ENCODE data around the gene CROCC2. TPM values are rescaled to one million over a fixed set of nuclear protein-coding genes. Genes with fewer than 3 reads are reported as not detected.
A peak's percentile ranks its signal among the peaks of the same experiment; 100 is the strongest.

CROCC2 gene
- total RNA-seq, 4 donors from 2014 or later = 0.79 to 2.6 (median 1.8) TPM; not detected in 1

DNA sequence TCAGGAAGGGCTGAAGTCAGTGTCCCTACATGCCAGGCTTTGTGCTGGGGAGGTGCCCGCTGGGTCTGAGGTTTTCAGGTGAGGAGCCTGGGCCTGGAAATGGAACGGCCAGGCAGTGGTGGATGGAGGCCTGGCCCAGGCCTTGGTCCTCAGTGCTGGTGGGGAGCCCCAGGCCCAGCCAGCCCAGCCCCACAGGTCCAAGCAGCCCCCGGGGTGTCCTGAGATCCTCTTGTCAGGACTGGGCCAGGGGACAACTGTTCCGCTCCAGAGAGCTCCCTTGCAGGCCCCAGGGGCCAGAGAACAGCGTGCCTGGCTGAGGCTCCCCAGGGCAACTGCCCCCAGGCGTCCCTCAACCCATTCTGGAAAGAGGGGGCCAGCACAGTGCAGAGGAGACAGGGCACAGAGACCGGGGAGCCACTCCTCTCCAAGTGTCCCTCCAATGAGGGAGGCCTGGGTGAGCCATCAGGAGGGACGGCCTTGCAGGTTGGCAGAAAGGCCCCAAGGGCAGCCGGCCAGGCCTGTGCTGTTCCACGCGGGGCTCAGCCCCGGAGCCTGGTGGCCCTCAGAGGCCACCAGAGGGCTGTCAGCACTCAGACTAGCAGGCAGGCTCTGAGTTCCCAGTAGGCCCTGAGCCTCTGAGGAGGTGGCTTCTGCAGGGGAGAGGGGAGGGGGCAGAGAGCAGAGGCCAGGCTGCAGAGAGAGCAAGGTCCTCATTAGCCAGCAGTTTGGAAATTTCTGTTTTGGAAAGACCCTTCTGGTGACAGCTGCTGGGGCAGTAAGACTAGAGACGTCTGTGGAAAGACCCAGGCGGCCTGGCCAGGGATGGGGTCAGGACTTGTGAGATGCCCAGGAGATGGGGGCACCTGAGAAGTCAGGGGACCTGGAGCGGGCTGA, 62.8 kb downstream of the CROCC2 start:
- Histone ChIP-seq H3K4me3 (no peak overlapping the region), H3K4me1 (no peaks in the 10 kb centered on the region), H3K9me3 (no peaks in the 10 kb centered on the region), H3K36me3 (no peaks in the 10 kb centered on the region), H3K27me3 (no peaks in the 10 kb centered on the region), H3K27ac (no peak overlapping the region)
- DNase-seq = peak in 1 of 2 donors; percentile 13
- no peak for TF ChIP-seq POLR2A (IDR thresholded peaks at IDR 0.05)
- TF ChIP-seq, protein P1, sequence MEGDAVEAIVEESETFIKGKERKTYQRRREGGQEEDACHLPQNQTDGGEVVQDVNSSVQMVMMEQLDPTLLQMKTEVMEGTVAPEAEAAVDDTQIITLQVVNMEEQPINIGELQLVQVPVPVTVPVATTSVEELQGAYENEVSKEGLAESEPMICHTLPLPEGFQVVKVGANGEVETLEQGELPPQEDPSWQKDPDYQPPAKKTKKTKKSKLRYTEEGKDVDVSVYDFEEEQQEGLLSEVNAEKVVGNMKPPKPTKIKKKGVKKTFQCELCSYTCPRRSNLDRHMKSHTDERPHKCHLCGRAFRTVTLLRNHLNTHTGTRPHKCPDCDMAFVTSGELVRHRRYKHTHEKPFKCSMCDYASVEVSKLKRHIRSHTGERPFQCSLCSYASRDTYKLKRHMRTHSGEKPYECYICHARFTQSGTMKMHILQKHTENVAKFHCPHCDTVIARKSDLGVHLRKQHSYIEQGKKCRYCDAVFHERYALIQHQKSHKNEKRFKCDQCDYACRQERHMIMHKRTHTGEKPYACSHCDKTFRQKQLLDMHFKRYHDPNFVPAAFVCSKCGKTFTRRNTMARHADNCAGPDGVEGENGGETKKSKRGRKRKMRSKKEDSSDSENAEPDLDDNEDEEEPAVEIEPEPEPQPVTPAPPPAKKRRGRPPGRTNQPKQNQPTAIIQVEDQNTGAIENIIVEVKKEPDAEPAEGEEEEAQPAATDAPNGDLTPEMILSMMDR (IDR thresholded peaks at IDR 0.05) = no peak
- intact Hi-C loops (cut with DNase I; ENCODE audit: low total_unique reads) = no loop called here

DNA sequence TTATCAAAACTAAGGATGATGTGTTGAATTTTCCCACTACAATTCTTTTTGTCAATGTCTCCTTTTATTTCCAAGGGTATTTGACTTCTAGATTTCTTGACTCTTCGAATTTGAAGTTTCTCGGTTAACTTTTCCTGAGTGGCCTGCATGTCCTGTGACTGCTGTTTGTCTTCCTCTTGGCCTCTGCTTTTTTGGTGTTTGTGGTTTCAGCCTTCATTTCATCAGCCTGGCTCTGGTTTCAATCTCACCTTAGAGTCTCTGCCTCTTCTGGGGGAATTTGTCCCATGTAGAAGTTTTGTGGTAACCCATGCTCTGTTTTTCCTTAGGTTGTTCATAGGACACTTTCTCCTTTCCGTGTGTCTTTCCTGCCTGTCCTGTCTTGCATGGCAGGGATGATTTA, 64.0 kb downstream of the CROCC2 start:
- H3K27ac ChIP-seq = no peak overlapping the region
- H3K36me3 ChIP-seq = no peaks in the 10 kb centered on the region
- no peaks in the 10 kb centered on the region for H3K9me3 ChIP-seq
- DNase-seq = no peak
- TF ChIP-seq POLR2A (IDR thresholded peaks at IDR 0.05) = no peak
- TF ChIP-seq, protein P1 (IDR thresholded peaks at IDR 0.05) = no peak
- intact Hi-C loops (cut with DNase I; ENCODE audit: low total_unique reads) = no loop called here
- no peak overlapping the region for H3K4me3 ChIP-seq
- H3K27me3 ChIP-seq = no peaks in the 10 kb centered on the region
- no peaks in the 10 kb centered on the region for H3K4me1 ChIP-seq

DNA sequence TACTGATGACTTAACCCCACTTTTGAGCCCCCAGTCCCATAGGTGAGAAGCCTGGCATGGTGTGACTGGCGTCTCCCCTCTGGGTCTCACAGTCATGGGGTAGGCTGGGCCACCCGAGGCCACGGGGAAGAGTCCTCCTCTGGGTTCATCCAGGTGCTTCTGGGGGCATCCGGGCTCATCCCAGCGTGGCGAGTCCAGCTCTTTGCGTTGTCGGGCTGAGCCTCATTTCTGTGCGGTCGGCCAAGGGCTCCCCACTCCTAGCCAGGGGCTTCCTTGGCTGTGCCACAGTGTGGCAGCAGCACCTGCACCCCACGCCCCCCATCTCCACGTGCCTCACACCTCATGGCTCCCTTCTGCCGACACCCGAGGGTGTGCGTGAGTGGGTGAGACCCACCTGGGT, 64.7 kb downstream of the CROCC2 start:
- no peaks in the 10 kb centered on the region for H3K36me3 ChIP-seq
- DNase-seq = no peak

DNA sequence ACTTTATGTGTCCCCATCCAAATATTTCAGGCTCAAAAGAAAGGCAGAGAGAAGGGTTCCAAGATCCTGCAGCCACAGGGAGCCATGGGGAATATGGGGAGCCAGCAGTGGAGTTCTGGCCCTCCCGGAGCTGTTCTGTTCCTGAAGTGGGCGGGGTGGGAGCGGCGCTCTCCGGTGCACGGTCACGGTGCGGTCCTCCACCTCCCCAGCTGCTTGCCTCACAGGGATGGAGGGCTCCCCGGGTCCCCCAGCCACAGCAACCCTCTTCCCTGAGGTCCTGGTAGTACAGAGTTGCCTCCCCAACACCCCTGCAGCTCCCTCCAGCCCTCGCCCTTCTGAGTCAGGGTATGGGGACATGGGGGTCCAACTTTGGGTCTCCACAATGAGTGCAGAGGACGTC, 66.1 kb downstream of the CROCC2 start:
- no peak for DNase-seq
- H3K9me3 ChIP-seq = no peaks in the 10 kb centered on the region
- intact Hi-C loops (cut with DNase I; ENCODE audit: low total_unique reads) = no loop called here

More for the DNA sequence above, 64.7 kb downstream of the CROCC2 start:
- intact Hi-C loops (cut with DNase I; ENCODE audit: low total_unique reads) = no loop called here
- Histone ChIP-seq H3K4me1 (no peaks in the 10 kb centered on the region), H3K4me3 (no peak overlapping the region), H3K27me3 (no peaks in the 10 kb centered on the region), H3K9me3 (no peaks in the 10 kb centered on the region), H3K27ac (no peak overlapping the region)
- TF ChIP-seq POLR2A (IDR thresholded peaks at IDR 0.05) = no peak
- TF ChIP-seq, protein P1 (IDR thresholded peaks at IDR 0.05) = no peak

More for the DNA sequence above, 66.1 kb downstream of the CROCC2 start:
- TF ChIP-seq POLR2A (IDR thresholded peaks at IDR 0.05) = no peak
- TF ChIP-seq, protein P1 (IDR thresholded peaks at IDR 0.05) = no peak
- Histone ChIP-seq H3K27ac (peak overlapping the region; percentile 57 to 71), H3K27me3 (no peaks in the 10 kb centered on the region), H3K4me3 (no peak overlapping the region), H3K4me1 (no peaks in the 10 kb centered on the region), H3K36me3 (no peaks in the 10 kb centered on the region)
